K562 (cell line): ENCODE measurements around the gene FCGBP.

ENCODE experiments used
- ATF1 ChIP-seq, 2 experiments: fragments of 450-650 bp in 1 of 2; IDR thresholded peaks; 2 replicates each; pipeline ENCODE4 v1.6.1; 2016; ENCODE audit warnings: missing compliant biosample characterization in 1 of 2, missing genetic modification characterization in 1 of 2
- CHD4 ChIP-seq: fragments of 200-600 bp; sonication (generic); IDR thresholded peaks from 3 replicates; pipeline ENCODE4 v1.6.1; 2012; ENCODE audit warnings: low read depth, mild to moderate bottlenecking, mixed read lengths, low read length, inconsistent platforms; ENCODE audit not compliant: insufficient read depth, insufficient replicate concordance, poor library complexity, severe bottlenecking
- E2F4 ChIP-seq: sonication (generic); formaldehyde crosslinking; IDR thresholded peaks from 2 replicates; pipeline ENCODE4 v1.8.0; 2022; ENCODE audit warnings: mild to moderate bottlenecking, low read depth, missing genetic modification reagents
- EP300 ChIP-seq: IDR thresholded peaks from 2 replicates; pipeline ENCODE4 v1.6.1; 2012; ENCODE audit warnings: low read length, improper control_type of control experiment
- POLR2AphosphoS5 ChIP-seq: IDR thresholded peaks from 2 replicates; pipeline ENCODE4 v1.6.1; 2011; ENCODE audit warnings: mild to moderate bottlenecking, low read depth, low read length, moderate library complexity; ENCODE audit not compliant: control insufficient read depth, insufficient read depth
- RFX5 ChIP-seq: IDR thresholded peaks from 2 replicates; pipeline ENCODE4 v1.6.1; 2011; ENCODE audit warnings: low read depth, mild to moderate bottlenecking, improper control_type of control experiment, low read length
- STAT6 ChIP-seq: sonication (generic); formaldehyde crosslinking; IDR thresholded peaks from 2 replicates; pipeline ENCODE4 v1.8.1; 2023; ENCODE audit warnings: mild to moderate bottlenecking, missing genetic modification reagents
- TOE1 ChIP-seq, 2 experiments: fragments of 450-650 bp in 1 of 2; sonication (generic) in 1 of 2; formaldehyde crosslinking in 1 of 2; IDR thresholded peaks; 2 replicates each; pipeline versions ENCODE4 v1.7.1 to v1.8.0; 2016 to 2022; ENCODE audit warnings: borderline replicate concordance in 2 of 2, mild to moderate bottlenecking in 2 of 2, antibody characterized with exemption in 1 of 2, inconsistent platforms in 1 of 2, low read depth in 1 of 2, missing genetic modification reagents in 1 of 2, moderate library complexity in 1 of 2
- TF ChIP-seq, protein P1 (sequence below), 3 experiments: fragments of 200-800 bp in 1 of 3; sonication (Bioruptor generic) in 1 of 3; sonication (generic) in 1 of 3; formaldehyde crosslinking in 1 of 3; IDR thresholded peaks; 2 replicates each; pipeline versions ENCODE4 v1.6.1 to v1.8.0; 2016 to 2022; ENCODE audit warnings: mild to moderate bottlenecking in 2 of 3, missing compliant biosample characterization in 2 of 3, missing genetic modification characterization in 2 of 3, missing genetic modification reagents in 1 of 3
- TF ChIP-seq, protein P2 (sequence below): sonication (generic); formaldehyde crosslinking; IDR thresholded peaks from 2 replicates; pipeline ENCODE4 v1.8.1; 2022; ENCODE audit warnings: missing genetic modification reagents

- TF ChIP-seq, protein P1, sequence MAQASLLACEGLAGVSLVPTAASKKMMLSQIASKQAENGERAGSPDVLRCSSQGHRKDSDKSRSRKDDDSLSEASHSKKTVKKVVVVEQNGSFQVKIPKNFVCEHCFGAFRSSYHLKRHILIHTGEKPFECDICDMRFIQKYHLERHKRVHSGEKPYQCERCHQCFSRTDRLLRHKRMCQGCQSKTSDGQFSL (CRISPR knock-in tag; IDR thresholded peaks at IDR 0.05) = no peak
- TF ChIP-seq, protein P1 (tag; IDR thresholded peaks at IDR 0.05) = no peak
- TF ChIP-seq ATF1 (CRISPR knock-in tag; IDR thresholded peaks at IDR 0.05) (no peak), ATF1 (tag; IDR thresholded peaks at IDR 0.05) (no peak), E2F4 (no peak), EP300 (no peak), POLR2AphosphoS5 (no peak), CHD4 (no peak), TOE1 (IDR thresholded peaks at IDR 0.05; ENCODE audit: borderline replicate concordance) (no peak), TOE1 (CRISPR knock-in tag; IDR thresholded peaks at IDR 0.05; ENCODE audit: borderline replicate concordance, low read depth) (no peak), STAT6 (CRISPR knock-in tag) (no peak), RFX5 (no peak)
- TF ChIP-seq, protein P2, sequence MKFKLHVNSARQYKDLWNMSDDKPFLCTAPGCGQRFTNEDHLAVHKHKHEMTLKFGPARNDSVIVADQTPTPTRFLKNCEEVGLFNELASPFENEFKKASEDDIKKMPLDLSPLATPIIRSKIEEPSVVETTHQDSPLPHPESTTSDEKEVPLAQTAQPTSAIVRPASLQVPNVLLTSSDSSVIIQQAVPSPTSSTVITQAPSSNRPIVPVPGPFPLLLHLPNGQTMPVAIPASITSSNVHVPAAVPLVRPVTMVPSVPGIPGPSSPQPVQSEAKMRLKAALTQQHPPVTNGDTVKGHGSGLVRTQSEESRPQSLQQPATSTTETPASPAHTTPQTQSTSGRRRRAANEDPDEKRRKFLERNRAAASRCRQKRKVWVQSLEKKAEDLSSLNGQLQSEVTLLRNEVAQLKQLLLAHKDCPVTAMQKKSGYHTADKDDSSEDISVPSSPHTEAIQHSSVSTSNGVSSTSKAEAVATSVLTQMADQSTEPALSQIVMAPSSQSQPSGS (CRISPR knock-in tag) = no peak
These were observed 7.9 kb upstream of the FCGBP start for GRCh38 chr19:39942366-39942730.
